ENCODE results near the gene ZMYND8.

ZMYND8 gene

GRCh38 chr20:47349365-47350180, 6.9 kb downstream of the ZMYND8 start:
- Histone ChIP-seq H3K9me3 (no peaks in the 10 kb centered on the region), H3K27me3 (no peaks in the 10 kb centered on the region), H3K4me1 (peaks cover 5 to 88% (median 76%) of the 10 kb centered on the region in 4 donors), H3K4me3 (no peak overlapping the region), H3K36me3 (no peaks in the 10 kb centered on the region), H3K27ac (peak overlapping the region; percentile 84 to 97)
- no peak for DNase-seq
- no peak for TF ChIP-seq CTCF (IDR thresholded peaks at IDR 0.05)
- intact Hi-C loops (cut with DNase I; ENCODE audit: low total_unique reads) = no loop called here

GRCh38 chr20:47348539-47349142, 7.9 kb downstream of the ZMYND8 start:
- intact Hi-C loops (cut with DNase I; ENCODE audit: low total_unique reads) = no loop called here
- peak overlapping the region; percentile 84 to 97 for H3K27ac ChIP-seq
- H3K36me3 ChIP-seq = no peaks in the 10 kb centered on the region
- no peaks in the 10 kb centered on the region for H3K27me3 ChIP-seq
- no peak overlapping the region for H3K4me3 ChIP-seq
- H3K4me1 ChIP-seq = peaks cover under 1 to 83% (median 70%) of the 10 kb centered on the region in 4 donors
- no peaks in the 10 kb centered on the region for H3K9me3 ChIP-seq
- no peak for TF ChIP-seq CTCF (IDR thresholded peaks at IDR 0.05)
- no peak for DNase-seq

- Histone ChIP-seq H3K9me3 (no peaks in the 10 kb centered on the region), H3K36me3 (no peaks in the 10 kb centered on the region), H3K4me1 (peaks cover 0 to 83% (median 70%) of the 10 kb centered on the region in 4 donors), H3K27me3 (no peaks in the 10 kb centered on the region), H3K4me3 (no peak overlapping the region), H3K27ac (peak overlapping the region; percentile 84 to 97)
- no peak for DNase-seq
- intact Hi-C loops (cut with DNase I; ENCODE audit: low total_unique reads) = no loop called here
- TF ChIP-seq CTCF (IDR thresholded peaks at IDR 0.05) = no peak
Measured at GRCh38 chr20:47347661-47348435, 8.7 kb downstream of the ZMYND8 start.

- no peak for DNase-seq
- TF ChIP-seq CTCF (IDR thresholded peaks at IDR 0.05) = no peak
- no peaks in the 10 kb centered on the region for H3K27me3 ChIP-seq
- intact Hi-C loops (cut with DNase I; ENCODE audit: low total_unique reads) = no loop called here
- no peak overlapping the region for H3K4me3 ChIP-seq
- peaks cover 0 to 73% (median 55%) of the 10 kb centered on the region in 4 donors for H3K4me1 ChIP-seq
- H3K27ac ChIP-seq = peak overlapping the region; percentile 84 to 97
- no peaks in the 10 kb centered on the region for H3K9me3 ChIP-seq
- H3K36me3 ChIP-seq = no peaks in the 10 kb centered on the region
Measured at GRCh38 chr20:47346172-47346571, 10.3 kb downstream of the ZMYND8 start.

DNA sequence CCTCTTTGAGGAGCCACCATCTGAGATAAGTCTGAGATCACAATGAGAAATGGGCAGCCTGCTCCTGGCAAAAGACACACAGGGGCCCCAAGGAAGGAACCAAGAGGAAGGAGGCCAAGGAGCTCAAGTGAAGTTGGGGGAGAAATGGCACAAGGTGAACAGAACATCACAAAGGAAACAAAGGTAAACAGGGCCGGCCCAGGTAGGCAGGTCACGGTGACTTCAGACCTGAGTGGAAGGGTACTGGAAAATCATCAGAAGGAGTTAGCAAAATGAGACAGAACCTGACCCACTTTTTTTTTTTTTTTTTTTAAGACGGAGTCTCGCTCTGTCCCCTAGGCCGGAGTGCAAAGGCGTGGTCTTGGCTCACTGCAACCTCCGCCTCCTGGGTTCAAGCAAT, 11.3 kb downstream of the ZMYND8 start:
- Histone ChIP-seq H3K4me1 (peaks cover 0 to 64% (median 45%) of the 10 kb centered on the region in 4 donors), H3K36me3 (no peaks in the 10 kb centered on the region), H3K27ac (peak overlapping the region; percentile 53 to 97), H3K27me3 (no peaks in the 10 kb centered on the region), H3K9me3 (no peaks in the 10 kb centered on the region), H3K4me3 (no peak overlapping the region)
- TF ChIP-seq CTCF (IDR thresholded peaks at IDR 0.05) = no peak
- no peak for DNase-seq
- intact Hi-C loops (cut with DNase I; ENCODE audit: low total_unique reads) = no loop called here
